Epidermal melanocyte (primary cell): Measurements from ENCODE around the gene BCL2L1.

Experiments used
- DNase-seq: peaks from one replicate; pipeline ENCODE4 v3.0.0; 2011; ENCODE audit warnings: low spot score; ENCODE audit not compliant: insufficient read length

BCL2L1 gene

GRCh38 chr20:31731321-31731717 is 8.7 kb upstream of the BCL2L1 start:
- DNase-seq = no peak

- DNase-seq = peak; percentile 83
Measured at GRCh38 chr20:31723319-31724078, 831 bp upstream of the BCL2L1 start.

GRCh38 chr20:31723069-31723318 is 326 bp upstream of the BCL2L1 start:
- no peak for DNase-seq

DNA sequence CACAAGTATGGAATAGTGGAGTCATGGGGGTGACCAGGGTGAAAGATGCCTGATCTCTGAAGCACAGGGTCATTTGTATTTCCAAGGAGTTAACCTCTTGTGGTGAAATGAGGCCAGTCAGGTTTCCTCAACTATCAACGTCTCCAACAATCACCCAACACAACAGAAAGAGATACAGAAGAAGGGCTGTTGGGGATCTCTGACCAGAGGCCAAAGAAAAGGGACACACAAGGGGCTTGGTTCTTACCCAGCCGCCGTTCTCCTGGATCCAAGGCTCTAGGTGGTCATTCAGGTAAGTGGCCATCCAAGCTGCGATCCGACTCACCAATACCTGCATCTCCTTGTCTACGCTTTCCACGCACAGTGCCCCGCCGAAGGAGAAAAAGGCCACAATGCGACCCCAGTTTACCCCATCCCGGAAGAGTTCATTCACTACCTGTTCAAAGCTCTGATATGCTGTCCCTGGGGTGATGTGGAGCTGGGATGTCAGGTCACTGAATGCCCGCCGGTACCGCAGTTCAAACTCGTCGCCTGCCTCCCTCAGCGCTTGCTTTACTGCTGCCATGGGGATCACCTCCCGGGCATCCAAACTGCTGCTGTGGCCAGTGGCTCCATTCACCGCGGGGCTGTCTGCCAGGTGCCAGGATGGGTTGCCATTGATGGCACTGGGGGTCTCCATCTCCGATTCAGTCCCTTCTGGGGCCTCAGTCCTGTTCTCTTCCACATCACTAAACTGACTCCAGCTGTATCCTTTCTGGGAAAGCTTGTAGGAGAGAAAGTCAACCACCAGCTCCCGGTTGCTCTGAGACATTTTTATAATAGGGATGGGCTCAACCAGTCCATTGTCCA is 1.0 kb downstream of the BCL2L1 start:
- no peak for DNase-seq

DNA sequence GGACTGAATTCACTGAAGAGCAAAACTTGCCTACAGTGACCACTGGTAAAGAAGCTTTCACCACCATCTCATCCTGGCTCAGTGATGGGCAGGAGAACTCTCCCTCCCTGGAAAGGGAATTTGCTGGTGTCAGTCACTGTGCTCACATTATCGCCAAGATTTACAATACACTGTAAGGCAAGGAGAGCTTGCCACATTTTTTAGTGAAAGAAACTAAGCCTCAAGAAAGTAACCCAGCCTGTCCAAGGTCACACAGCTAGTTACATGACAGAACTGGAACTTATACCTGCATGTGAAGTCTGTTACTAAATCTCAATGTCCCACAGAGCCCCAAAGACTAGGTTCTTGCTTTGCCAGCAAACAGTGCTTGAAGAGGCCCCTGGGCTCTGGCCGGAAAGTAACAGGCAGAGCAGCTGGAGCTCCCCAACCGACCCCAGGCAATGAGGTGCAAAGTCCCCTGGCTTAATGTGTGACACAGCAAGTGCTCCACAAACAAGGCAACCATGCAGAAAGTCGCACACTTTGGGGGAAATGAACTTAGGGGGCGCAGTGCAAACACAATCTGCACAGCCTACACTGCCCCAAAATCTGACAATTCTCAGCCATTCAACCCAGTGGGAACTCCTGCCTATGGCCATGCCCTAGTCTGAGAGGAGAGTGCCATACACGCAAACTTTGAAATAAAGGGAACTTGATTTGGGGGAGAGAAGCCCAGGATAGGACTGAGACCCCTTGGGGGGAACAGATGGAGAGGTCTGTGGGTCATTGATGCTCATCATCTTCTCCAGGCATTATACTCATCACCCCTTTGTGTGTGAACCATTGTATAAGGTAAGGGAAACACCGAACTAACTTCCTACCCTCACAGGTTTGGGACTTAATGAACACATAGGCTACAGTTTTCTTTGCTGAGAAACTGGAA is 1.9 kb downstream of the BCL2L1 start:
- no peak for DNase-seq

- no peak for DNase-seq
Measured at GRCh38 chr20:31719644-31720485, 2.8 kb downstream of the BCL2L1 start.

DNA sequence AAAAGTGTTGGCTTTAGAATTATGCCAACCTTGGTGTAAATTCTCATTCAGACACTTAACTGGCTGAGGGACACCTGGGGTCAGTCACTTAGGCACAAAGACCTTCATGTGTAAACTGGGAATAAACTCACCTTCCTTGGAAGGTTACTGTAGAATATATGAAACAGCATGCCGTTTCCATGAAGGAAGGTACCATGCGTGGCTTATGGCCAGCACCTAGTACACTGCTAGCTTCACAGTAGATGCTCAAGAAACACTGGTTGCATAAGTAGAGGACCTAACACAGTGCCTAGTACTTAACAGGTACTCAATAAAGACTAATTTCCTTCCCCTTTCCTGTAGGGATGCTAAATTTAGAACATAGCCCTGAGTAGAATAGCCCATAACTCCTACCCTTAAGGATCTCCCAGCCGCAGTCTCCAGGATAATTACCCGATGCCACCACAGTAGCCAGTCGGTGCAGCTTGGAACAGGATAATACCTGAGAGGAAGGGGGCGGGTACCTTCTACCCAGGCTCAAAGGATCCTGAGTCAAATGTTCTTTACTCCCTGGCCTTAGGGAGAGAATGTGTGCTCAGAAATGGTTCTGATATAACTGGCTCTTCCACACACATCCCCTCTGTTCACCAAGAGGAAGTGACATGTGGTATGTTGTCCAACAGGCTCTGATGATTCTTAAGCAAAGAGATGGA is 3.6 kb downstream of the BCL2L1 start:
- DNase-seq = no peak

GRCh38 chr20:31717478-31718201 is 5.0 kb downstream of the BCL2L1 start:
- no peak for DNase-seq

DNA sequence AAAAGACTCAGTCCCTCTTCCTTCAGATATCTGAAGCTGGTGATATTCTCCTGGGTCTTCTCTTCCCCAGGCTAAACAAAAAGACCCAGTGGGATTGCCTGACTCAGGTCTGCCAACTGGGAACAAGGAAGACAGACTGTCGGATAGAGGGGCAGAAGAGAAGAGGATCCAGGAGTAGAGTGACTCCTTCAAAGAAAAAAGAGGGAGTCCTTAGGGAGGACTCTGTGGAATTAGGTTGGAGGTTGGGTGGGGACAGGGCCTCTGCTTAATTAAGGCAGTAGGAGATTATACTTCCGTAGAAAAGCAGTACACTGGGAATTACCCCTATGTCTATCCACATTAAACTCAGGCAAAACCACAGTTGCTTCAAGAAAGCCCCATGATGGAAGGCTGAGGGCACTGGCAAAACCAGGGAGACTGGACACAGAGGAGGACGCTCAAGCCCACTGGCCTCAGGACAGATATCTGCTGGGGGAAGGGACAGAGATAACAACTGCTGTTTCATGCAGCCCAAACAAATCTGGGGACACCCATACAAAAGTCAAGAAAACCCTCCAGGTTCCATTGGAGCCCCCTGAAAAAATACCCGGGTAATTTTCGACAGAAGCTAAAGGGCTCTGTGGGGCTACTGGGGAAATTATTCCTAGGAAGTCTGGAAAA is 5.7 kb downstream of the BCL2L1 start:
- DNase-seq = no peak

DNA sequence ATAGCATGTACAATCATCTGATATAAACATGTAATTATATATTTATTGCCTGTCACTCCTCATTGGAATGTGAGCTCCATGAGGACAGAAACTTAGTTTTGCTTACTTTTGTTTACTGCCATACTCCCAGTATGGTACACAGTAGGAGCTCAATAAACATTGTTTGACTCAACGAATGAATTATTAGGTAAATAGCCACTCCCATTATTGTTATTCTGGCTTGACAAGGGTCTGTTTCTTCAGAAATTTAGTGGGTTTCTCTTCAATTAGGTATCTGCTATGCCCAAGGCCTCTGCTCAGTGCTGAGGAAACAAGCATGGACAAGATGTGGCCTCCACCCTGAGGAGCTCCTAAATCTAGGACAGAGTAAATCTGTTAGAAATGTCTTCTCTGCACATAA is 6.3 kb downstream of the BCL2L1 start:
- no peak for DNase-seq

DNA sequence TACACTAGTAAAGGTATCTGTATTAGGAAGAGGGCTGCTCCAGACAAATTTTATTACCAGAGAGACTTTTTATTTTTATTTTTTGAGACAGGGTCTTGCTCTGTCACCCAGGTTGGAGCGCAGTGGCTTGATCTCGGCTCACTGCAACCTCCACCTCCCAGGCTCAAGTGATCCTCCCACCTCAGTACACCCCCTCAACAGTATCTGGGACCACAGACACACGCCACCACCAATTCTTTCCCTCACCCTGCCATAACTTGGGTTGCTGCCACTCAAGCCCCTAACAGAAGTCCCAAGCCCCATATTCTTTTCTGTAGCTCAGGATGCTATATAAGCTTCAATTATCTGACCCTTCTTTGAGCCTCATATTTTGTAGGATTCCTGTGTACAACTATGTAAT is 6.9 kb downstream of the BCL2L1 start:
- no peak for DNase-seq

- DNase-seq = no peak
Measured at GRCh38 chr20:31713312-31714273, 9.1 kb downstream of the BCL2L1 start.

DNA sequence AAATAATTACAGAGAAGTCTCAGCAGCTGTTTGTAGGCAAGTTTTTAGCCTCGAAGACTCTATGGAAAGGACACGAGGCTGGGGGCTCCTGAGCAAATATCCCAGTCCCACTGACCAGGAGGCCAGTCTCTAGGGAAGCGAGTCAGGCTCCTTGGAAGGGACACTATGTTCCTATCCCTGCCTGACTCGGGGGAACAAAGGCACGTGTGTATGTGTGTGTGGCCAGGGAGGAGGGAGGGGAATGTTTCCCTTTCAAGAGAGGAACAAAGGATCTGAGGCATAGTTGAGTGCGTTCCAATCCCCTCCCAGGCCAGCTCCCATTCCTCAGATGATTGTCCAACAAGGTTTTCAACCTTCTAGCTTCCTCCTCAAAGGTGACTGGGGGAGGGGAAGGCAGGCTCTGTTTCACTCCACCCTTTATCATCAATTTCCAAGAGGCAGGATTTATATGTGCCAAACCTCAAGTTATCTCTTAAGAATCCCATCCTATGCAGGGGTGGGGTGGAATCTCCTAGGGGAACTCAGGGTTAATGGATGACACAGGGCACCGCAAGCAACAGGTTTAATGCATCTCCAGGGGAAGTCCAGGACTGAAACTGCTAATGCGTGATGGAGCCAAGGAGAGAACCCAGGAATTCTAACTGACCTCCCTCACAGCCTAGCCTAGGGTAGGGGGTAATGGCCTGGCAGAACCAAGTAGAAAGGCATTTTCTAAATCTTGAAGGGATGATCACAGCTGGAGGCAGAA is 9.9 kb downstream of the BCL2L1 start:
- peak; percentile 68 for DNase-seq

DNA sequence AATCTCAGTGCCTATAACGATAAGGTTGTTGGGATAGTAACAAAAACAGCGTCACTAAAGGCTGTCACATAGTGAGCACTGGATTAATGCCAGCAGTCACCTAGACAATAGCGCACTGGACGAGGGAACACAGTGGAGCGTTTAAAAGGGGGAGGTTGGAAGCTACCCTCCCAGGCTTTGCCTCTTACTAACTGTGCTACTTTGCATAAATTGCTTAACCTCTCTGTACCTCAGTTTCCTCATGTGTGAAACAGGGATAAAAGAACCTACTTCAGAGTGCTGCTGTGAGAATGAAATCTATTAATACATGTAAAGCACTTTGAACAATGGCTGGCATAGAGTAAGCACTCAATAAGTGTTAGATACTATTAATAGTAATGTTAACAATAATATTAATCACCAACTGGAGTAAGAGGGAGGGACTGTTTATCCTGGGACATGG is 10.5 kb downstream of the BCL2L1 start:
- DNase-seq = no peak

DNA sequence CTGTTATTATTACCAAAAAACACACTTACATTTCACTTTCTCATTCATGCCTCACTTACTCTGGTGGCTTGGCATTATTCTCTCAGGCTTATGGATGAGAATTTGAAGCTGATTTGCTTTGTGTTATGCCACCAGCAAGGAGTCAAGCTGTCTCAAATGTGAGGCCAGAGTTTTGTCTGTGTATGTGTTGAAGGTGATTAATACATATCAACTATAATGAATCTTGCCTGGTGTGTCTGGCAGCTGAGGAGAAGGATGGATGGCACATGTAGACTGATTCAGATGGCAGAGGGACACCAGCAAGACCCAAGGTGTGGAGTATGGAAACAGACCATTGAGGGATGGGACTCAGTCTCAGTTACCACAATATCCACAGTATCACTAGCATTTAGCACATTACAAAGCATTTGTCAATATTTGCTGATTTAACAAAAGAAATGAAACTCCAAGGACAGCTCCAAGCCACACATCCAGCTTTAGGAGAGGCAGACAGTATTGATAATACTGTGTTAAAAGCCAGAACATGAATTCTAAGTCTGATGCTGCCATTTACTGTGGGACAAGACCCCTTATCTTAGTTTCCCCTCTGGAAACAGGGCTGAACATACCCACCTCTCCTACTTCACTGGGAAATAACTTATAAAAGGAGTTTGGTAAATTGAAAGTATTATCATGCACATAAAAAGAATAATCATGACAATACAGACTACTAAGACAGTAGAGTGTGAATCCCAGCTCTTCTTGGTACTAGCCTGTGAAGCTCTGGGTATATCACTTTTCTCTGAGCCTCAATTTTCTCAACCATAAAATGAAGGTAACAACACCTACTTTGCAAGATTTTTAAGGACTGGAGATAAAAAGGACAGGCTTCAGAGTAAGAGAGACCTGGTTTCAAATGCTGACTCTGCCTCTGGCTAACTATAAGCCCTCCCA is 11.2 kb downstream of the BCL2L1 start:
- DNase-seq = no peak

GRCh38 chr20:31710423-31711108 is 12.1 kb downstream of the BCL2L1 start:
- no peak for DNase-seq
